Colon (tissue), 2 donors: Measurements from ENCODE around the gene RGP1.

Source experiments
- FAIRE-seq: peaks from 2 replicates; lab custom pipeline; 2012; peaks lifted over from hg19 to GRCh38; lab: Jason Lieb, UNC
- donor health status: control.
- donor health status: control.

The RGP1 gene, protein sequence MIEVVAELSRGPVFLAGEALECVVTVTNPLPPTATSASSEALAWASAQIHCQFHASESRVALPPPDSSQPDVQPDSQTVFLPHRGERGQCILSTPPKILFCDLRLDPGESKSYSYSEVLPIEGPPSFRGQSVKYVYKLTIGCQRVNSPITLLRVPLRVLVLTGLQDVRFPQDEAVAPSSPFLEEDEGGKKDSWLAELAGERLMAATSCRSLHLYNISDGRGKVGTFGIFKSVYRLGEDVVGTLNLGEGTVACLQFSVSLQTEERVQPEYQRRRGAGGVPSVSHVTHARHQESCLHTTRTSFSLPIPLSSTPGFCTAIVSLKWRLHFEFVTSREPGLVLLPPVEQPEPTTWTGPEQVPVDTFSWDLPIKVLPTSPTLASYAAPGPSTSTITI

DNA sequence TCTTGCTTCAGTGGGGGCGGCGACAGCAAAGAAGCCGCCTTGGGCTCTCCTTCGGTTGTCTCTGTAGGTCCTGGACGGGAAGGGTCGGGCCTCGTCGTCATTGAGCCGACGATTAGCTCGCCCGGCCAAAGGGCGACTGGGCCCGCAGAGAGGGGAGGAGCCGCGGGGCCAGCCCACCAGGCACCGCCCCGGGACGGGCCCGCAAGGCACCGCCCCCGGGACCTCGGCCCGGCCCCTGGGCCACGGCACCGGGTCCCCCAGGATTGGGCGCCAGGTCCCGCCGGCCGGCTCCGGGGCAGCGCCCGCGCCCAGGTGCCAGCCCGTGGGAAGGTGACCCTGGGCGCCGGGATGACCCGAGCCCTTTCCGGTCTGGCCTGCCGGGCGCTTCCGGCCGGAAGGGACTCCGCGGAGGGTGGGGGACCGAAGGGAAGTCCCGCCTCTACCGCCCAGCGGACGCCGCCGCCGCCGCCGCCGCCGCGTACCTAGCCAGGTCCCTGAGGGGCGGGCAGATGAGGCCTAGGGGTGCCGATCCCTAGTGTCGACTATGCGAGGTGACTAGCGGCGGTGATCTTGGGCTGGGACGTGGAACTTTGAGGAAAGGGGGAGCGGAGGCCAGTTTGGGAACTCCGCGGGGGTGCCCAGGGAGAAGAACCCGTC, at the start of gene RGP1, which contains the start of gene GBA2:
RGP1 (plus strand) TSS at position 430 of the 657 bp plus-strand sequence. CDS start 469 bp downstream, outside the sequence.
GBA2 (minus strand) TSS at position 371 of the 657 bp plus-strand sequence. CDS start 524 bp downstream, outside the sequence.
- FAIRE-seq: no peak

DNA sequence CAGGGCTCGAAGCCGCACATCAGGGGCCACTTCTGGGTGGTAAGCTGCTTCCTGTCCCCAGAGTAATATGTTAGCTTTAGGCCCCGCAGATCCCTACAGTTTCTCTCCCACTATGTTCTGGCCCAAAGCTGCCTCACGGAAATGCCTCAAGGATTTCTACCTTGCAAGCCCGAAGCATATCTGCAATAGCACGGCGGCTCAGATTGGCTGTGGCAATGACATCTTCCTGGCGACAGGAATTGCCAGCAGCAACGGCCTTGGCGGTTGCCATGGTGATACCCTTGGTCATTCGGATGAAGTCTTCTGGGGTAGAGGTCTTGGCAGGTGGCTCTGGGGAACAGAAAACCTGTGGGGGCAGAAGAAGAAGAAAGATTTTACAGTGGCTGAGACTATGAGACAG, 49.1 kb upstream of the RGP1 start:
- FAIRE-seq: no peak

DNA sequence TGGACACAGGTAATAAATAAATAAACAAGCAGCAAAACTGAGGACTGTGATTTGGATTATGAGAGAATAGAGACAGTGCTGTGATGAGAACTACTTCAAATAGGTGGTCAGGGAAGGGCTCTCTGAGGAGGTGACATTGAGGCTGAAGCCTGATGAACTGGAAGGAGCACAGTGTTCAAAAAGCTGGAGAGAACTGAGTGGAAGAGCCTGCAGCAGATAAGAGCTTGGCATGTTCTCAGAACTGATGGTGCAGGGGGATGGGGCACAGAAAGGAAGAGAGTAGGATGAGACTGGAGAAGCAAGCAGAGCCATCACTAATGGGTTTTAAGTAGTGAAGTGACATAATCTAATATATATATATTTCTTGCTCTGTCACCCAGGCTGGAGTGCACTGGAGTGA, 48.1 kb upstream of the RGP1 start:
- no peak for FAIRE-seq

DNA sequence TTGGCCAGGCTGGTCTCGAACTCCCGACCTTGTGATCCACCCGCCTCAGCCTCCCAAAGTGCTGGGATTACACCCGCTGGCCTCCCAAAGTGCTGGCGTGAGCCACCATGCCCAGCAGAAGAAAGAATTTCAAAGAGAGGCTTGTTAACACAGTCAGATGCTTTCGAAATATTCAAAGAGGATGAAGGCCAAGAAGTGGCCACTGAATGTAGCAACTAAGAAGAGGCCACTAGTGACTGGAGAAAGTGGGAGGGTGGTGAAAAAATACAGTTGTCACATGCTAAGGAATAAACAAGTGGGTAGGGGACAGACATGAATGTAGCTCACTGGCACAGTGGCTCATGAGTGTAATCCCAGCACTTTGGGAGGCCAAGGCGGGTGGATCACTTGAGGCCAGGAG, 46.4 kb upstream of the RGP1 start:
- FAIRE-seq: no peak

DNA sequence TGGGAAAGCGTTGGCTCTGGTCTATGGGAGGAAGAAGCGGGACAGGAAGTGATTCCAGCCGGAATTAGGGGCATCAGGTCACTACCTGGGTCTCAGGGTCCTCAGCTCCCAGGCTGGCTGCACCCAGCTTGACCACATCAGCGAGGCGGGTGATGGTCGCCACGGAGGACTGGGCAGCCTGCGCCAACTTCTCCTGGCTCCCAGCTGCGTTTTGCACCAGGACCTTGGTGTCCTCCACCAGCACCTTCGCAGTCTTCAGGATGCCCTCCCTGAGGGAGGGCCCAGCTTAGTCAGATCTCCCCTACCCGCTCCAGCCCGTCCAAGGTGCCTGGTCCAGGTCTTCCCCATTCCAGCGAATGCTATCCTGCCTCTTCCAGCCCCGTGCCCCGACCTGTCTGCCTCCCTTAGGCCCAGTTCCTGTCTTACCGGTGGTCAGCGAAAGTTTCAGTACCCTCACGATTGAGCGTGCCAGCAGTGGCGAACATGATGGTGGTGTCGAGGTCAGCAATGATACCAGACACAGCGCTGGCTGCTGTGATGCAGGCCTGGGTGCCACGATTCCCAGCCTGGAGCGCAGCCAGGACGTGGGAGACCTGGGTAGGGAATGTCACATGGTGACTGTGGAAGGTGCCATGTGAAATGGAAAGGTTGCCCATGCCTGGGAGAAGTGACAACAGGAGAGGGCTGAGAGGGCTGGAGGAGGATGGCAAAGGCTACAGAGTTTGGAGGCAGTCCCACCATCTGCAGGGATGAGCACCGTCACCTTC, 45.0 kb upstream of the RGP1 start:
- FAIRE-seq: no peak

DNA sequence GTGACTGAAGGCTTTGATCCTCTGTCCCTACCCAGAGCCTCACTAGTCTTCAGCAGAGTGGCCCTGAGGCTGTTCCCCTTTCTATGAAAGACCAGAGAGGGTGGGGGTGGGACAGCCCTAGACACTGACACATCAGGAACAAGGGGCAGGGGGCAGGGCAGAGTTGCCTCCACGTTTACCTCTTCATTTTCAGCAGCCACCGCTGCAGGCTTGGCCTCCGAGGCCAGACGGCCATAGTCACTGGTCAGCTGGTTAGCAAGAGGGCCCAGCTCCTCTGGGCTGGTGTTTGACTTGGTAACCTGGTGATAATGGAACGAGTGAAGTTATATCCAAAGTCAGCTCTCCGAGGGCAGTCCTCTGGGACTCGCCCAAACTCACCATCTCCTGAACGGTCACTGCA, 43.7 kb upstream of the RGP1 start:
- FAIRE-seq: no peak

DNA sequence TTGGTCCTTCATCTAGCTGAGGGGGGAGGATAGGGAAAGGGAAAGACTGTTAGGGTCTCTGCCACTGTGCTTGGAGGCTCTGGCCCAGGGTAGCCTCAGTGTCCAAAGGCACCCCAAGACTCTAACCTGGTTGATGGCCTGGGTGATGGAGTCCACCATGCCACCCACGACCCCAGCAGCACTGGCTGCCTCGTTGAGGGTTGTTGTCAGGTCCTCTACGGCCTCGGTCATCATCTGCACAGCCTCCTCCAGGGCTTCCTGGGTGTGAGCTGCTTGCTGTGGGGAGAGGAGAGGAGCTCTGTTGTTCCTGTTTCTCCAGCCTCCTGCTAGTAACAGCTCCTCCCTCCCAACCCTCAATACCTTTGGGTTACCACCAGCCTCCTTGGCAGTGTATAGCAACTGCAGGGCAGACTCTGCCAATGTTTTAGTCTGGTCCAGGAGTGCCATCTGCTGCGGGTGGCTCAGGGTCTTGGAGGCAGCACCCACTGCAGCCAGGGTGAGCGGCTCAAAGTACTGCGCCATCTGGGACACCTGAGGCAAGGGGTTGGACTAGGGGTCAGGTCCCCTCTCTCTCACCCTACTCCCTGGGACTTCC, 43.2 kb upstream of the RGP1 start:
- FAIRE-seq: no peak

DNA sequence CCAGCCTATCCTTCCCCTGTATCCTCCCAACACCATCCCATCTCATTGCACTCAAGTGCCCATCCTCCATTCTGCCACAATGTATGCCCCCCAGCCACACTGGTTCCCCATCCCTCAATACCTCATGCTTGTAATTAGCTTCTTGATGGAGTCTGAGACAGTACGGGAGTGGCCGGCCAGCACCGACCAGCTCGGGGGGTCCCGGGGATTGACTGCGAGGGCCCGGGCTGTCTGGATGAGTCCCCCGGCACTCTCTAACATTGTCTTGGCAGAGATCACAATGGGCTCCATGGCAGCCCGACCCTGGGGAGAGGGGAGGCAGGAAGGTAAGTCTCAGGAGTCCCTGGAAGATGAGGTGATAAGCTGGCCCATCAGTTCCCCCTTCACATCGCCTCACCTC, 42.1 kb upstream of the RGP1 start:
- FAIRE-seq: no peak

DNA sequence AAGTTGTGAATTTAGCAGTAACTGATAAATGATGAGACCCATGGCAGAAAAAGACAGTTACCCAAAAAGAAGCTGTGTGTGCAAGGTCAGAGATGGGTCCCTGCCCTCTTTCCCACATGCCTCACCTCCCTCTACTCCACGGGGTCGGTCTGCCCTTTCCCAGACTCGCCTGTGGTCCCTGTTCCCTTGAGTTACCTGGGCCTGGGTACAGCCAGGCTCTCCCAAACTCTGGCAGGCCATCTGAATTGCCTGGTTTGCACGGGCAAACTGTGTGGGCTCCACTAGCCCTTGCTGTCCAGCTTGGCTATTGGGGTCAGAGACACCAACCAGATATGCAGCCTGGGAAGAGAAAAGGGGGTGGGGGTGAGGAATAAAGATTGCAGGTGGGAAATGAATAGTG, 40.9 kb upstream of the RGP1 start:
- no peak for FAIRE-seq

DNA sequence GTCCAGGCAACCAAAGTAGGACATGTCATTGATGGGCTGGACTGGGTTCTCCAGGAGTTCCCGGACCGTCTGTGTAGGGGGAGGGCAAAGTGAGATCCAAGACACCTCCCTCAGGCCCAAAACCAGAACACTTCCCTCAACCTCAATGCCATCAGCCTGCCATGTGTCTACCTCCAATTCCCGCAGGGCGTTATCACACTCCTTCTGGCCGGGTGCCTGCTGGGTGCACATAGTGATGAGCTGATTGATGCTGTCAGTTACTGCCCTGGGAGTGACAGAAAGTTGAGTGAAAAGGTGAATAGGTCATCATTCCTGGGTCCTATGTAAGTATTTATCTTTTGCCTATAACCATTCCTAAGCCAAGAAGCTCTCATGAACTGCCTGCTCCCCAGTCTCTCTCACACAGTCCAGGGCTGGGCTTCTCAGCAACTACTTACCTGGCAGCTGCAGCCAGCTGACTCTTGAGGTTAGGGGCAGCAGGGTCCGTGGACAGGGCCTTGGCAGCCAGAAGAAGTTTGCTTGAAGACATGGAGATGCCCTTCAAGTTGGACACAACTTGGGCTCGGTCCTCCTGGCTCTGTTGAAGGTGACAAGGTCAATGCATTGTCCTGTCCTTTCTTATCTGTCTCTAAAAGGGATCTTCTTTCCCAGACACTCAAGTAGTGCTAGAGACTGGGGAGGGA, 38.1 kb upstream of the RGP1 start:
- FAIRE-seq: no peak

DNA sequence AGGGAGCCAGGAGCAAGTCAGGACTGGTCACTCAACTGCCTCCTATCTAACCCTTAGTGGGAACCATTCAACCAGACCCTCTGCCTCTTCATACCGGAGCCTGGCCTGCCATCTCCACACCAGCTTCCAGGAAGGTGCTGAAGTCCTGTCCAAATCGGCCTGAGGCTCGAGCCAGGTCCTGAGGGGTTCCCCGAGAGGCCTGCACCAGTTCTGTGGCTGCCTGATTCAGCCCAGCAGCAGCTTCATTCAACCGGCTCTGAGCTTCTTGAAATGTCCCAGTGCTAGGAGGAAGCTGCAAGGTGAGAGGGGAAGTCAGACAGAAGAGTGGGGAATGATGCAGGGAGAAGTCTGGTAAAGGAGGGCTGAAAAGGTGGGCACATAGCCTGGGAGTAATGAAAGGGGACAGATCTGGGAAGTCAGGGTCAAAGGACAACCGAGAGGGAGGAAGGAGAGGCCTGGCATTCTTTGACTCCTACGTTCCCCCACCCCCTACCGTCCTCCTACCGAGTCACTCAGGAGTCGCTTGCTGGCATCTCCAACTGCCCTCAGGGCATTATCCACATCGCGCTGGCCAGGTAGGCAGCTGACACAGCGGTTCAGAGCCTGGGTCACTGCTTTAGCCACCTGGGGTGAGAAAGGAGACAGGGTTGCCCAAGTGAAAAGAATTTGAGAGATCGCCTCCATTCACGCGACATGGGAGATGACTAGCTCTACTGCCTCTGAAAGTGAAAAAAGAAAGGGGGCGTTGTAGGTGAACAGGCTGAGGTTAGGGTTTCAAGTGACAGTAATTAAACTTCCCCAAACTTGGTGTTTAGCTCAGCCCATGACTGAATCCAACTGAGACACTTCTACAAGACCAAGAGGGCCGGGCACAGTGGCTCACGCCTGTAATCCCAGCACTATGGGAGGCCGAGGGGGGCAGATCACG, 37.3 kb upstream of the RGP1 start:
- no peak for FAIRE-seq

DNA sequence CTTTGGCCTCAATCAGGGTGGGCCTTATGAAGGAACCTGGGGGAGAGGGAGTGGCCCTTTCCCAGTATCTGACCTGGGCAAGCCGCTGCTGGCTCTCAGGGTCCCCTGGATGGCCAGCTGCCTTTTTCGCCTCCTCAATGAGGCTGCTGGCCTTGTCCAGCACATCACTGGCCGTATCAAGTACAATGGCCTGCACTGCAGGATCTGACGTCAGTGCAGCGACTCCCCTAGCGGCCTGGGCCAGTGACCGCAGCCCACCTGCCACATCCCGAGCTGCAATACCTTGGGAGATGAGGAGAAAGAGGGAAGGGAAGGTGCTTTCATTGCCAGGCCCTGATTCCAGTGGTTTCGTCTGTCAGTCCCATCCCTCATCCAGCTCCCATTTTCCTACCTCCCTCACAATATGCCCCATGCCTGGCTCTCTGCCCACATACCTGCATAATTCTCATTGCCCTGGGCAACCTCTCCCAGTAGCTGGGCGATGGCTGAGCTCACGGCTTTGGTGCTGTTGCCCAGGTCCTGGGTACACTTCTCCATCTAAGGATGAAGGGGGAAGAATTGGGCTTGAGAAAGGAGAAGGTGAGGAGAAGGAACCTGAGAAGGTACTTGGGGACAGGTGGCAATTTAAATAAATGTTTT, 36.2 kb upstream of the RGP1 start:
- FAIRE-seq: no peak

DNA sequence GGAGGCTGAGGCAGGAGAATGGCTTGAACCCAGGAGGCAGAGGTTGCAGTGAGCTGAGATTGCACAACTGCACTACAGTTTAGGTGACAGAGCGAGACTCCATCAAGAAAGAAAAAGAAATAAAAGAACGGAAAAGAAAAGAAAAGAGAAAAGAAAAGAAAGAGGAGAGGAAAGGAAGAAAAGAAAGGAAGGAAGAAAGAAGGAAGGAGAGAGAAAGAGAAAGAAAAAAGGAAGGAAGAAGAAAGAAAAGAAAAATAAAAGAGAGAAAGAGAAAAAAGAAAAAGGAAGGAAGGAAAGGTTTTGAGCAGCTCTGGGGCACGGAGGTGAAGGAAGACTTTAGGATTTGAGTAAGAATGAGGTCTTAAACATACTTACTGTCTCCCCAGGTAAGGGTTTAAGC, 35.5 kb upstream of the RGP1 start:
- no peak for FAIRE-seq

DNA sequence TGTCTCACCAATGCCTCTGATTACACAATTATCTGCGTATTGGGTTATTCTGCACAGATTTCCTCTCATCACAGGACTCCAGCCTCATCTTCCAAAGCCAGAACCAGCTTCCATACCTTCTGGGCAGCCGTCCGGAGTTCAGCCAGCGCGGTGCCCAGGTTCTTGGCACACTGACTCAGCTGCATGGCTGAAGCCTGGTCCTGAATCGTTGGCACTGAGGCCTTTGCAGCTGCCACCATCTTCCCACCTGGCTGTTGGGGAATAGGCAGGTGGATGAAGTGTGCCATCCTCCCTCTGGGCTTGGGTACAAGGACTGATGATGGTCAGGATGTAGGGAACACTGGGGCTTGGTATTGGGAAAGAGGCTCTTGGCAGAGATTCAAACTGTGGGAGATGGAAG, 35.0 kb upstream of the RGP1 start:
- no peak for FAIRE-seq

DNA sequence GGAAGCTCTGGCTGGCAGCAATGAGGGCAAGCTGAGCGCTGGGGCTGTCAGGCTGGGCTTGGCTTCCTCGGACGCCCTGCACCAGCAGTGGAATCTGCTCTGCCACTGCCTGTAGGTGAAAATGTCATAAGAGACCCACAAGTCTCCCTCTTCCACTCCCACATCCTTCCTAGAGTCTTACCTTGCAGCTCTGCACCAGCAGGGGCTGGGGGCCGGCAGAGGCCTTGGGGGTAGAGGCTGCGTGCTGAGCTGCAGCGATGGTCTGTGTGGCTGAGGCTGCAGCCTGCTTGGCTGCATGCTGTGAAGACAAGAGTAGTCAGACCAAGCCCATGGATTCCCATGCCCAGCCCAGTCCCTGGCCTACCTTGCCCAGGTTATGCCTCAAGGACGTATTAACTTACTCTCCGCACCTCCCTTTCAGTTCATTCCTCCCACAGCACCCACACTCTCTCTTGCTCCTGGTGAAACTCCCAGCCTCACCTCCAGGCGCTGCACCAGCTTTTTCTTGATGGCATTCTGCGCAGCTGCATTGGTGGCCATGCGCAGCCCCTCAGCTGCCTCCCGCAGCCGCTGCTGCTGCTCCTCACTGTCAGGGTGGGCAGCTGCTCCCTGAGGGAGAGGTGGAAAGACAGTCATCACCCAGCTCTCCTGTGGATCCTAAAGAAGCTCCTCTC, 34.4 kb upstream of the RGP1 start:
- FAIRE-seq: no peak

DNA sequence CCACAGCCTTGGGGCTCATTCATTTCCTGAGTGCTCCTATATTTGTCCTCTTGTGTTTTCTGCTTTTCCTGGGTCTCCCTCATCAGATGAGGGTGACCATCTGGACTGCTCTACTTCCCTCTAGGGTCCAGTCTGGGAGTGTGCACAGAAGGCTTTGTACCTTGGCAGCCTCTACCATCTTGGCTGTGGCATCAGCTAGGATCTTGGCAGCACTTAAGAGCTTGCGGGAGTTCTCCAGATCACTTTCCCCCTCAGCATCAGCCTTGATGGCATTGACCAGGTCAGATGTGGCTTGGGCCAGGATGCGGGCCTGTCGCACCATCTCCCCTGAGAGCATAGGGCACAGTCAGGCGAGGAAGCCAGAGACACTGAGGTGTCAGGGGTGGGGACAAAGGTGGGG, 32.9 kb upstream of the RGP1 start:
- no peak for FAIRE-seq

DNA sequence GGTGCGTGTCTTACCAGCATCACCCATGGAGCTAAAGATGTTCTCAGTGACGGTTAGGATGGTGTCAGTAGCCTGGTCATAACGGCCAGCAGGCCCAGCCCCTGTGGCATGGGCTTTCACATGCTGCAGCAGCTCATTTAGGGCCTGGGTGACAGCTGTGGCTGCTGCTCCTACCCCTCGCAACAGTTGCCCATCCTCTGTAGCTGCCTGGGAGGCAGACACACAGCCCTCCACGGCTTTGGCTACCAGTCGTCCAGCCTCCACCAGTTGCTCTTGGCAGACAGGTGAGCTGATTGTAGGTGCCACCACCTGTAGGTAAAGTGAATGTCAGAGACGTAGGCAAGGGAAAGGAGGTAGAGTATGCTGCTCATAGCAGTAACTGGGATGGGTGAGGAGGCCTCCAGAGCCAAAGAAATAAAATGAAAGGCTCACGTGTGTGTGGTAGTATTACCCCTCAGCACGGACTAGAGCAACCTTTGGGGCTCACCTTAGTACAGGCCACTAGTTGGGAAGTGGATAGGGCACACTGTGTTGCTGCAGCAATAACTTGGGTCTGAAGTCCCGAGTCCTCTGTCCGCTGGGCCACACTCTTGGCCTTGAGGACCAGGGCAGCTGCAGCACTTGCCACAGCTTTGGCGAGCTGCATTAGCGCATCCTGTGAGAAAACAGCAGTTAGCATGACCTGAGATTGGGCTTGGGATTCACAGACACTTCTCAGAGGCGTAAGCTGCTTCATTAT, 31.8 kb upstream of the RGP1 start:
- FAIRE-seq: no peak

DNA sequence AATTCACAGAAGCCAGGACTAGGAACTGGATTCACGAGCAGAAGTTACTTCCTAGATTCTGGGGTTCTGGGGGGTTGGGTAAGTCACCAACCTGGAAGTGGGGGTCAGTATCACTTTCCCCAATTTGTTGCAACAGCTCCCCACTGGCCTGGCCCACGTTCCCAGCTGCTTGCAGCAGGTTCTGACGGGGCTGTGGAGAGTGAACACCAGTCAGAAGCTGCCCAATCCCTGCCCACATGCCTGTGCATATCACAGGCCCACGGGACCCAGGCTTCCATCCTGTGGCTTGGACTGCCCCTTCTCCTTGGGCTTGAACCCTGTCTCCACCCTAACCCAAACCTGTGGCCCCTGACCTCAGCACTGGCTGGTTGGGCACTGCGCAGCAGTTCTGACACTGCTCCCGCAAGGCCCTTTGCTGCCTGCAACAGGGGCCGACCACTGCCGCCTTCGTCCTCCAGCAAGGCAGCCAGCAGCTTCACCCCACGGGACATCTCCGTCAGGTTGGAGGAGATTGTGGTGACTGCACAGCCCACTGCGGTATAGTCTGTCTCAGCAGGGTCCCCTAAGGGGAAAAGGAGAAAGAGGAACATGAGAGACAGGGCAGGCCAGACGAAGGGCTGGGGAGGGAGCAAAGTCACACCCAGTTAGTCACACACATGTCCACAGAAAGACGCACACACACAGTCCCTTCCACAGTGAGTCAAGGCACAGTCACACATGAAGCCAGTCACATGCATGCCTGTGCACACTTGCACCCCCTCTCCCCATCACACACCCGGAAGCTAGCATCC, 30.2 kb upstream of the RGP1 start:
- no peak for FAIRE-seq
